Vagina (tissue), 2 donors: ENCODE results near the gene HCN3. TPM values are rescaled to one million over a fixed set of nuclear protein-coding genes. Genes with fewer than 3 reads are reported as not detected.

ENCODE experiments used
- DNase-seq, 2 donors: peaks; one replicate each; pipeline ENCODE4 v3.0.0-alpha.2; 2017; ENCODE audit errors: extremely low spot score in 2 of 2
- H3K27ac ChIP-seq: fragments of 200-600 bp; sonication (generic); one replicate; pipeline ENCODE4 v1.5.1; 2019
- H3K27me3 ChIP-seq: fragments of 200-600 bp; sonication (generic); one replicate; pipeline ENCODE4 v1.5.1; 2019
- H3K36me3 ChIP-seq, 2 donors: fragments of 200-600 bp; sonication (generic); one replicate each; pipeline ENCODE4 v1.5.1; 2017 to 2019
- H3K4me1 ChIP-seq: fragments of 200-600 bp; sonication (generic); one replicate; pipeline ENCODE4 v1.5.1; 2019
- H3K4me3 ChIP-seq, 2 donors: fragments of 200-600 bp; sonication (generic); 1 replicate in 1 of 2; 2 replicates in 1 of 2; pipeline ENCODE4 v1.5.1; 2016 to 2019
- H3K9me3 ChIP-seq: fragments of 200-600 bp; sonication (generic); one replicate; pipeline ENCODE4 v1.5.1; 2019
- POLR2A ChIP-seq, 2 donors: fragments of 450-650 bp; IDR thresholded peaks; one replicate each; pipeline ENCODE4 v1.6.1; 2017; ENCODE audit warnings: antibody characterized with exemption in 2 of 2, mild to moderate bottlenecking in 2 of 2, moderate library complexity in 2 of 2
- POLR2AphosphoS5 ChIP-seq, 2 donors: sonication (generic); formaldehyde crosslinking; IDR thresholded peaks; one replicate each; pipeline ENCODE4 v1.9.0; 2017; ENCODE audit warnings: antibody characterized with exemption in 2 of 2, mild to moderate bottlenecking in 2 of 2, low read depth in 1 of 2; ENCODE audit not compliant: insufficient read depth in 1 of 2
- intact Hi-C: fragments of 100-400 bp; cut with DNase I; formaldehyde crosslinking; loops from one replicate; pipeline ENCODE4 v1.15.1; 2023
- total RNA-seq: library from RNA; depleted of rRNA; stranded (reverse); fragments of >200 nt; gene quantifications from one replicate; pipeline ENCODE4 v1.2.3, GENCODE V29; 2016
- TF ChIP-seq, protein P1 (sequence below), 3 experiments: fragments of 450-650 bp in 2 of 3; fragments of 200-600 bp in 1 of 3; sonication (generic) in 1 of 3; IDR thresholded peaks; one replicate each; pipeline ENCODE4 v1.5.1; 2017 to 2019; ENCODE audit warnings: antibody characterized with exemption in 3 of 3, mild to moderate bottlenecking in 2 of 3, moderate library complexity in 2 of 3

HCN3 gene
- total RNA-seq, 1 donor from 2014 or later, result 4.2 TPM

- intact Hi-C loops, result no loop called here
- peaks cover 0 to 51% of the 10 kb centered on the region in 2 donors for H3K36me3 ChIP-seq
- no peak for TF ChIP-seq POLR2A (IDR thresholded peaks at IDR 0.05)
- TF ChIP-seq POLR2AphosphoS5 (IDR thresholded peaks at IDR 0.05; ENCODE audit: insufficient read depth in 1 of 2, low read depth in 1 of 2), result no peak
- TF ChIP-seq, protein P1, sequence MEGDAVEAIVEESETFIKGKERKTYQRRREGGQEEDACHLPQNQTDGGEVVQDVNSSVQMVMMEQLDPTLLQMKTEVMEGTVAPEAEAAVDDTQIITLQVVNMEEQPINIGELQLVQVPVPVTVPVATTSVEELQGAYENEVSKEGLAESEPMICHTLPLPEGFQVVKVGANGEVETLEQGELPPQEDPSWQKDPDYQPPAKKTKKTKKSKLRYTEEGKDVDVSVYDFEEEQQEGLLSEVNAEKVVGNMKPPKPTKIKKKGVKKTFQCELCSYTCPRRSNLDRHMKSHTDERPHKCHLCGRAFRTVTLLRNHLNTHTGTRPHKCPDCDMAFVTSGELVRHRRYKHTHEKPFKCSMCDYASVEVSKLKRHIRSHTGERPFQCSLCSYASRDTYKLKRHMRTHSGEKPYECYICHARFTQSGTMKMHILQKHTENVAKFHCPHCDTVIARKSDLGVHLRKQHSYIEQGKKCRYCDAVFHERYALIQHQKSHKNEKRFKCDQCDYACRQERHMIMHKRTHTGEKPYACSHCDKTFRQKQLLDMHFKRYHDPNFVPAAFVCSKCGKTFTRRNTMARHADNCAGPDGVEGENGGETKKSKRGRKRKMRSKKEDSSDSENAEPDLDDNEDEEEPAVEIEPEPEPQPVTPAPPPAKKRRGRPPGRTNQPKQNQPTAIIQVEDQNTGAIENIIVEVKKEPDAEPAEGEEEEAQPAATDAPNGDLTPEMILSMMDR (IDR thresholded peaks at IDR 0.05), result no peak
Observed at GRCh38 chr1:155334962-155335361, 57.7 kb downstream of the HCN3 start.

More at GRCh38 chr1:155334962-155335361, 57.7 kb downstream of the HCN3 start:
- Histone ChIP-seq H3K4me1 (no peaks in the 10 kb centered on the region), H3K9me3 (no peaks in the 10 kb centered on the region), H3K4me3 (no peak overlapping the region), H3K27ac (no peak overlapping the region), H3K27me3 (no peaks in the 10 kb centered on the region)
- DNase-seq, result no peak

Other genes with a start within 250 kb of the HCN3 start
- gene DCST2, start 243.7 kb upstream of the HCN3 start, total RNA-seq, result 7.9 TPM
- not detected for gene DCST1, start 243.6 kb upstream of the HCN3 start, total RNA-seq
- gene ADAM15, start 226.1 kb upstream of the HCN3 start, total RNA-seq, result 193 TPM
- 13.8 TPM for gene EFNA4, start 213.7 kb upstream of the HCN3 start, total RNA-seq
- 22.3 TPM for gene EFNA3, start 198.6 kb upstream of the HCN3 start, total RNA-seq
- gene EFNA1, start 149.6 kb upstream of the HCN3 start, total RNA-seq, result 57.9 TPM
- gene SLC50A1, start 141.6 kb upstream of the HCN3 start, total RNA-seq, result 11.8 TPM
- 114 TPM for gene DPM3, start 136.9 kb upstream of the HCN3 start, total RNA-seq
- gene KRTCAP2, start 104.2 kb upstream of the HCN3 start, total RNA-seq, result 117 TPM
- gene TRIM46, start 103.6 kb upstream of the HCN3 start, total RNA-seq, result 2.7 TPM
- 27.3 TPM for gene THBS3, start 69.6 kb upstream of the HCN3 start, total RNA-seq
- 29.5 TPM for gene MTX1, start 68.8 kb upstream of the HCN3 start, total RNA-seq
- 21.1 TPM for gene ENTREP3, start 22.0 kb upstream of the HCN3 start, total RNA-seq
- 44.7 TPM for gene SCAMP3, start 15.1 kb upstream of the HCN3 start, total RNA-seq
- gene CLK2, start 4.0 kb upstream of the HCN3 start, total RNA-seq, result 48.1 TPM
- not detected for gene PKLR, start 24.0 kb downstream of the HCN3 start, total RNA-seq
- gene FDPS, start 31.4 kb downstream of the HCN3 start, total RNA-seq, result 71.0 TPM
- 24.3 TPM for gene RUSC1, start 43.4 kb downstream of the HCN3 start, total RNA-seq